ENCODE measurements around the gene KCNIP2.

Gene KCNIP2

GRCh38 chr10:101779544-101780186 lies 63.9 kb downstream of the KCNIP2 start:
- Histone ChIP-seq H2AFZ (ENCODE audit: low read depth) (peak overlapping the region; percentile 23; the same call in 1 of the 2 replicates), H3K36me3 (ENCODE audit: insufficient read depth) (no peaks in the 10 kb centered on the region), H3K27me3 (ENCODE audit: insufficient read depth, low read depth) (peaks cover 9% of the 10 kb centered on the region), H3K79me2 (ENCODE audit: insufficient read depth, low read depth) (no peaks in the 10 kb centered on the region), H4K20me1 (ENCODE audit: insufficient read depth) (no peaks in the 10 kb centered on the region), H3K4me3 (IDR thresholded peaks at IDR 0.05; ENCODE audit: insufficient read depth, low read depth, low read length) (no peak overlapping the region), H3K9ac (no peak overlapping the region), H3K27ac (no peak overlapping the region), H3K4me2 (peak overlapping the region; percentile 64), H3K4me1 (ENCODE audit: low read depth, poor library complexity, severe bottlenecking) (peaks cover 31% of the 10 kb centered on the region)
- peak; percentile 77 for TF ChIP-seq CTCF (conservative IDR thresholded peaks at IDR 0.05; ENCODE audit: low read depth, low read length)

- peak overlapping the region; percentile 23; the same call in 1 of the 2 replicates for H2AFZ ChIP-seq (ENCODE audit: low read depth)
- H3K9ac ChIP-seq, result no peak overlapping the region
- peak overlapping the region; percentile 64; the same call in 1 of the 2 replicates for H3K4me2 ChIP-seq
- peaks cover 15% of the 10 kb centered on the region for H3K27me3 ChIP-seq (ENCODE audit: insufficient read depth, low read depth)
- H4K20me1 ChIP-seq (ENCODE audit: insufficient read depth), result no peaks in the 10 kb centered on the region
- no peak overlapping the region for H3K4me3 ChIP-seq (IDR thresholded peaks at IDR 0.05; ENCODE audit: insufficient read depth, low read depth, low read length)
- no peak for TF ChIP-seq CTCF (conservative IDR thresholded peaks at IDR 0.05; ENCODE audit: low read depth, low read length)
- no peak overlapping the region for H3K27ac ChIP-seq
- peaks cover 27% of the 10 kb centered on the region for H3K4me1 ChIP-seq (ENCODE audit: low read depth, poor library complexity, severe bottlenecking)
- H3K36me3 ChIP-seq (ENCODE audit: insufficient read depth), result no peaks in the 10 kb centered on the region
- H3K79me2 ChIP-seq (ENCODE audit: insufficient read depth, low read depth), result no peaks in the 10 kb centered on the region
These were observed 64.6 kb downstream of the KCNIP2 start for GRCh38 chr10:101778781-101779543.

GRCh38 chr10:101778151-101778780 lies 65.3 kb downstream of the KCNIP2 start:
- TF ChIP-seq CTCF (conservative IDR thresholded peaks at IDR 0.05; ENCODE audit: low read depth, low read length), result no peak
- no peak overlapping the region for H2AFZ ChIP-seq (ENCODE audit: low read depth)
- no peak overlapping the region for H3K4me3 ChIP-seq (IDR thresholded peaks at IDR 0.05; ENCODE audit: insufficient read depth, low read depth, low read length)
- H3K79me2 ChIP-seq (ENCODE audit: insufficient read depth, low read depth), result no peaks in the 10 kb centered on the region
- H3K27ac ChIP-seq, result no peak overlapping the region
- H3K36me3 ChIP-seq (ENCODE audit: insufficient read depth), result no peaks in the 10 kb centered on the region
- H3K4me2 ChIP-seq, result no peak overlapping the region; the same call in 1 of the 2 replicates
- H3K4me1 ChIP-seq (ENCODE audit: low read depth, poor library complexity, severe bottlenecking), result peaks cover 20% of the 10 kb centered on the region
- H3K27me3 ChIP-seq (ENCODE audit: insufficient read depth, low read depth), result peaks cover 22% of the 10 kb centered on the region
- H3K9ac ChIP-seq, result no peak overlapping the region
- no peaks in the 10 kb centered on the region for H4K20me1 ChIP-seq (ENCODE audit: insufficient read depth)

GRCh38 chr10:101777619-101778145 lies 65.9 kb downstream of the KCNIP2 start:
- Histone ChIP-seq H2AFZ (ENCODE audit: low read depth) (no peak overlapping the region), H3K27ac (no peak overlapping the region), H3K27me3 (ENCODE audit: insufficient read depth, low read depth) (peaks cover 22% of the 10 kb centered on the region), H3K4me1 (ENCODE audit: low read depth, poor library complexity, severe bottlenecking) (peaks cover 20% of the 10 kb centered on the region), H4K20me1 (ENCODE audit: insufficient read depth) (no peaks in the 10 kb centered on the region), H3K9ac (no peak overlapping the region), H3K4me2 (no peak overlapping the region), H3K79me2 (ENCODE audit: insufficient read depth, low read depth) (no peaks in the 10 kb centered on the region), H3K4me3 (IDR thresholded peaks at IDR 0.05; ENCODE audit: insufficient read depth, low read depth, low read length) (no peak overlapping the region), H3K36me3 (ENCODE audit: insufficient read depth) (no peaks in the 10 kb centered on the region)
- no peak for TF ChIP-seq CTCF (conservative IDR thresholded peaks at IDR 0.05; ENCODE audit: low read depth, low read length)
